Liver (tissue), 9 donors: ENCODE data around the gene YIPF1. TPM values are rescaled to one million over a fixed set of nuclear protein-coding genes. Genes with fewer than 3 reads are reported as not detected.

Experiments used
- DNase-seq: peaks from one replicate; pipeline ENCODE4 v3.0.0-alpha.2; 2017; ENCODE audit warnings: low spot score
- H3K27ac ChIP-seq, 2 donors: one replicate each; pipeline ENCODE4 v1.7.0; 2013; ENCODE audit warnings: inconsistent platforms in 2 of 2, low read length in 2 of 2, control low read depth in 1 of 2, low read depth in 1 of 2, mild to moderate bottlenecking in 1 of 2
- H3K27me3 ChIP-seq, 4 donors: one replicate each; pipeline versions ENCODE4 v1.6.1 to v1.7.0; 2013; ENCODE audit warnings: low read length in 3 of 4, inconsistent platforms in 1 of 4, mild to moderate bottlenecking in 1 of 4, moderate library complexity in 1 of 4; ENCODE audit not compliant: control insufficient read depth in 4 of 4, insufficient read depth in 4 of 4
- H3K36me3 ChIP-seq, 4 donors: one replicate each; pipeline versions ENCODE4 v1.6.1 to v1.7.0; 2013; ENCODE audit warnings: low read length in 3 of 4, mild to moderate bottlenecking in 3 of 4, low read depth in 1 of 4, moderate library complexity in 1 of 4; ENCODE audit not compliant: control insufficient read depth in 4 of 4, insufficient read depth in 3 of 4
- H3K4me1 ChIP-seq, 4 donors: one replicate each; pipeline versions ENCODE4 v1.6.1 to v1.7.0; 2013; ENCODE audit warnings: low read length in 3 of 4, mild to moderate bottlenecking in 3 of 4, moderate library complexity in 1 of 4; ENCODE audit not compliant: control insufficient read depth in 4 of 4, insufficient read depth in 4 of 4
- H3K4me3 ChIP-seq, 3 donors: one replicate each; pipeline versions ENCODE4 v1.6.1 to v1.7.0; 2013; ENCODE audit warnings: low read length in 3 of 3, control low read depth in 1 of 3, low read depth in 1 of 3, mild to moderate bottlenecking in 1 of 3
- H3K9ac ChIP-seq, 2 donors: one replicate each; pipeline ENCODE4 v1.7.0; 2013; ENCODE audit warnings: low read length in 2 of 2, mild to moderate bottlenecking in 2 of 2, moderate library complexity in 2 of 2, control low read depth in 1 of 2, low read depth in 1 of 2
- H3K9me3 ChIP-seq, 4 donors: one replicate each; pipeline versions ENCODE4 v1.6.1 to v1.7.0; 2013; ENCODE audit warnings: low read length in 3 of 4; ENCODE audit not compliant: control insufficient read depth in 4 of 4
- ATF3 ChIP-seq: IDR thresholded peaks from 2 replicates; pipeline ENCODE4 v1.6.1; 2016; ENCODE audit warnings: antibody characterized with exemption
- EGR1 ChIP-seq, 2 donors: IDR thresholded peaks; 2 replicates each; pipeline ENCODE4 v1.6.1; 2016 to 2018; ENCODE audit warnings: antibody characterized with exemption in 2 of 2, low read depth in 2 of 2
- FOXA1 ChIP-seq: IDR thresholded peaks from 2 replicates; pipeline ENCODE4 v1.6.1; 2016; ENCODE audit warnings: antibody characterized with exemption
- FOXA2 ChIP-seq: IDR thresholded peaks from 2 replicates; pipeline ENCODE4 v1.6.1; 2016; ENCODE audit warnings: antibody characterized with exemption
- GABPA ChIP-seq, 2 donors: IDR thresholded peaks in 1 of 2; conservative IDR thresholded peaks in 1 of 2; 2 replicates each; pipeline ENCODE4 v1.6.1; 2016; ENCODE audit warnings: antibody characterized with exemption in 2 of 2, mild to moderate bottlenecking in 1 of 2, moderate library complexity in 1 of 2
- HNF4A ChIP-seq, 2 donors: conservative IDR thresholded peaks; 2 replicates each; pipeline ENCODE4 v1.6.1; 2016; ENCODE audit warnings: antibody characterized with exemption in 2 of 2, mild to moderate bottlenecking in 2 of 2
- HNF4G ChIP-seq: IDR thresholded peaks from 2 replicates; pipeline ENCODE4 v1.6.1; 2016; ENCODE audit warnings: antibody characterized with exemption
- JUND ChIP-seq, 2 donors: IDR thresholded peaks; 2 replicates each; pipeline ENCODE4 v1.6.1; 2016; ENCODE audit warnings: antibody characterized with exemption in 2 of 2
- MAX ChIP-seq: IDR thresholded peaks from 2 replicates; pipeline ENCODE4 v1.6.1; 2016; ENCODE audit warnings: antibody characterized with exemption
- NR2F2 ChIP-seq: IDR thresholded peaks from 2 replicates; pipeline ENCODE4 v1.6.1; 2016; ENCODE audit warnings: antibody characterized with exemption
- RAD21 ChIP-seq, 2 donors: IDR thresholded peaks; 2 replicates each; pipeline ENCODE4 v1.6.1; 2016; ENCODE audit warnings: antibody characterized with exemption in 2 of 2, mild to moderate bottlenecking in 2 of 2
- RXRA ChIP-seq, 2 donors: IDR thresholded peaks; 2 replicates each; pipeline ENCODE4 v1.6.1; 2017 to 2018; ENCODE audit warnings: antibody characterized with exemption in 2 of 2, mild to moderate bottlenecking in 1 of 2
- SP1 ChIP-seq: IDR thresholded peaks from 2 replicates; pipeline ENCODE4 v1.6.1; 2018; ENCODE audit warnings: antibody characterized with exemption, mild to moderate bottlenecking
- TAF1 ChIP-seq: conservative IDR thresholded peaks from 2 replicates; pipeline ENCODE4 v1.6.1; 2016; ENCODE audit warnings: antibody characterized with exemption, mild to moderate bottlenecking
- ZBTB33 ChIP-seq: IDR thresholded peaks from 2 replicates; pipeline ENCODE4 v1.6.1; 2016; ENCODE audit warnings: antibody characterized with exemption
- WGBS: extraction: QIAGEN DNeasy Blood & Tissue Kit; methylation state at CpG from one replicate; pipeline ENCODE4 v1.1.7; 2013; 5-methylcytosine and 5-hydroxymethylcytosine counted together
- polyA plus RNA-seq, 2 donors: library from polyadenylated mRNA; stranded (reverse) in 1 of 2; unstranded in 1 of 2; fragments of 200-250 nt in 1 of 2; fragments of >200 nt in 1 of 2; fragmentation: Nextera tagmentation in 1 of 2; extraction: Ambion mirVana in 1 of 2; gene quantifications; one replicate each; pipeline versions ENCODE4 v1.2.1 to v1.2.3, GENCODE V29; 2013 to 2015
- total RNA-seq, 2 donors: library from RNA; depleted of rRNA; stranded (reverse); fragments of >200 nt; gene quantifications; one replicate each; pipeline ENCODE4 v1.2.3, GENCODE V29; 2014
- TF ChIP-seq, protein P1 (sequence below): IDR thresholded peaks from 2 replicates; pipeline ENCODE4 v1.6.1; 2016; ENCODE audit warnings: antibody characterized with exemption, mild to moderate bottlenecking
- TF ChIP-seq, protein P2 (sequence below): fragments of 150-350 bp; IDR thresholded peaks from 2 replicates; pipeline ENCODE4 v1.5.1; 2017; ENCODE audit warnings: improper control_type of control experiment, low read depth, low read length; ENCODE audit not compliant: missing input control
- donor health status: healthy.
- donor health status: healthy.
- donor health status: healthy.
- donor health status: healthy.
- donor health status: healthy.

Gene YIPF1
- total and polyA plus RNA-seq, 4 donors: 19.9 to 29.6 (median 28.1) TPM

GRCh38 chr1:53902235-53903138 is 12.9 kb upstream of the YIPF1 start:
- peaks cover 0 to 18% (median 8%) of the 10 kb centered on the region in 4 donors for H3K36me3 ChIP-seq
- no peaks in the 10 kb centered on the region for H3K9me3 ChIP-seq
- peaks cover 12 to 47% (median 28%) of the 10 kb centered on the region in 4 donors for H3K4me1 ChIP-seq
- no peak overlapping the region for H3K4me3 ChIP-seq
- DNase-seq: no peak
- 80% methylated on average over 7 of the region's 7 CpGs for WGBS
- TF ChIP-seq RAD21 (IDR thresholded peaks at IDR 0.05) (no peak), ZBTB33 (no peak), FOXA1 (no peak), EGR1 (IDR thresholded peaks at IDR 0.05; ENCODE audit: low read depth in 2 of 2) (no peak), GABPA (IDR thresholded peaks at IDR 0.05 in 1 of 2, conservative IDR thresholded peaks at IDR 0.05 in 1 of 2) (no peak), FOXA2 (no peak), TAF1 (no peak), NR2F2 (no peak), JUND (IDR thresholded peaks at IDR 0.05) (no peak), HNF4G (no peak), ATF3 (no peak), SP1 (no peak), HNF4A (conservative IDR thresholded peaks at IDR 0.05) (no peak), MAX (no peak), RXRA (IDR thresholded peaks at IDR 0.05) (no peak)
- TF ChIP-seq, protein P1, sequence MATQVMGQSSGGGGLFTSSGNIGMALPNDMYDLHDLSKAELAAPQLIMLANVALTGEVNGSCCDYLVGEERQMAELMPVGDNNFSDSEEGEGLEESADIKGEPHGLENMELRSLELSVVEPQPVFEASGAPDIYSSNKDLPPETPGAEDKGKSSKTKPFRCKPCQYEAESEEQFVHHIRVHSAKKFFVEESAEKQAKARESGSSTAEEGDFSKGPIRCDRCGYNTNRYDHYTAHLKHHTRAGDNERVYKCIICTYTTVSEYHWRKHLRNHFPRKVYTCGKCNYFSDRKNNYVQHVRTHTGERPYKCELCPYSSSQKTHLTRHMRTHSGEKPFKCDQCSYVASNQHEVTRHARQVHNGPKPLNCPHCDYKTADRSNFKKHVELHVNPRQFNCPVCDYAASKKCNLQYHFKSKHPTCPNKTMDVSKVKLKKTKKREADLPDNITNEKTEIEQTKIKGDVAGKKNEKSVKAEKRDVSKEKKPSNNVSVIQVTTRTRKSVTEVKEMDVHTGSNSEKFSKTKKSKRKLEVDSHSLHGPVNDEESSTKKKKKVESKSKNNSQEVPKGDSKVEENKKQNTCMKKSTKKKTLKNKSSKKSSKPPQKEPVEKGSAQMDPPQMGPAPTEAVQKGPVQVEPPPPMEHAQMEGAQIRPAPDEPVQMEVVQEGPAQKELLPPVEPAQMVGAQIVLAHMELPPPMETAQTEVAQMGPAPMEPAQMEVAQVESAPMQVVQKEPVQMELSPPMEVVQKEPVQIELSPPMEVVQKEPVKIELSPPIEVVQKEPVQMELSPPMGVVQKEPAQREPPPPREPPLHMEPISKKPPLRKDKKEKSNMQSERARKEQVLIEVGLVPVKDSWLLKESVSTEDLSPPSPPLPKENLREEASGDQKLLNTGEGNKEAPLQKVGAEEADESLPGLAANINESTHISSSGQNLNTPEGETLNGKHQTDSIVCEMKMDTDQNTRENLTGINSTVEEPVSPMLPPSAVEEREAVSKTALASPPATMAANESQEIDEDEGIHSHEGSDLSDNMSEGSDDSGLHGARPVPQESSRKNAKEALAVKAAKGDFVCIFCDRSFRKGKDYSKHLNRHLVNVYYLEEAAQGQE: no peak
- TF ChIP-seq, protein P2, sequence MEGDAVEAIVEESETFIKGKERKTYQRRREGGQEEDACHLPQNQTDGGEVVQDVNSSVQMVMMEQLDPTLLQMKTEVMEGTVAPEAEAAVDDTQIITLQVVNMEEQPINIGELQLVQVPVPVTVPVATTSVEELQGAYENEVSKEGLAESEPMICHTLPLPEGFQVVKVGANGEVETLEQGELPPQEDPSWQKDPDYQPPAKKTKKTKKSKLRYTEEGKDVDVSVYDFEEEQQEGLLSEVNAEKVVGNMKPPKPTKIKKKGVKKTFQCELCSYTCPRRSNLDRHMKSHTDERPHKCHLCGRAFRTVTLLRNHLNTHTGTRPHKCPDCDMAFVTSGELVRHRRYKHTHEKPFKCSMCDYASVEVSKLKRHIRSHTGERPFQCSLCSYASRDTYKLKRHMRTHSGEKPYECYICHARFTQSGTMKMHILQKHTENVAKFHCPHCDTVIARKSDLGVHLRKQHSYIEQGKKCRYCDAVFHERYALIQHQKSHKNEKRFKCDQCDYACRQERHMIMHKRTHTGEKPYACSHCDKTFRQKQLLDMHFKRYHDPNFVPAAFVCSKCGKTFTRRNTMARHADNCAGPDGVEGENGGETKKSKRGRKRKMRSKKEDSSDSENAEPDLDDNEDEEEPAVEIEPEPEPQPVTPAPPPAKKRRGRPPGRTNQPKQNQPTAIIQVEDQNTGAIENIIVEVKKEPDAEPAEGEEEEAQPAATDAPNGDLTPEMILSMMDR: no peak
- no peaks in the 10 kb centered on the region for H3K27me3 ChIP-seq
- H3K27ac ChIP-seq: no peak overlapping the region
- no peak overlapping the region for H3K9ac ChIP-seq
